SK-N-MC (cell line): ENCODE data around the gene NDST1.

Experiments
- EZH2 ChIP-seq: fragments of 200-600 bp; sonication (generic); IDR thresholded peaks from one replicate; pipeline ENCODE4 v1.6.1; 2017; ENCODE audit warnings: antibody characterized with exemption
- FOXP2 ChIP-seq: optimal IDR thresholded peaks from 2 replicates; pipeline ENCODE3; 2011; ENCODE audit warnings: mild to moderate bottlenecking, moderate library complexity; ENCODE audit not compliant: insufficient read depth; ENCODE audit errors: extremely low read length, control extremely low read depth
- POLR2AphosphoS5 ChIP-seq: IDR thresholded peaks from 2 replicates; pipeline ENCODE4 v1.6.1; 2012; ENCODE audit warnings: mild to moderate bottlenecking, low read depth, low read length, borderline replicate concordance

DNA sequence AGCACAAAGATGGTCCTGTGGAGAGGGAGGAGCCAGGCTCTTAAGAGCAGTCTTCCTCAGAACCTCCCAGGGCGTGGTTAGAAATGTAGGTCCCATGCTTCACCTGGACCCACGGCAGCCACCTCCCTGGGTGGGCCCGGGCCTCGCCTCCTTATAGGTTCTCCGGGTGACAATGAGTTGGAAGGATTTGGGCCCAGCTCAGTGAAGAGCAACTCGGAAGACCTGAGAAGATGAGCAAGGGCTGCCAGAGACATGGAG is 26.3 kb upstream of the NDST1 start:
- TF ChIP-seq EZH2: no peak
- TF ChIP-seq POLR2AphosphoS5: no peak
- TF ChIP-seq FOXP2: no peak
